ENCODE results near the gene C2orf72.
"Not testable (repeated sequence)": the region's sequence is repeated elsewhere in the genome, so short reads cannot be mapped to it uniquely, and the experiment has no call there.

C2orf72 gene

DNA sequence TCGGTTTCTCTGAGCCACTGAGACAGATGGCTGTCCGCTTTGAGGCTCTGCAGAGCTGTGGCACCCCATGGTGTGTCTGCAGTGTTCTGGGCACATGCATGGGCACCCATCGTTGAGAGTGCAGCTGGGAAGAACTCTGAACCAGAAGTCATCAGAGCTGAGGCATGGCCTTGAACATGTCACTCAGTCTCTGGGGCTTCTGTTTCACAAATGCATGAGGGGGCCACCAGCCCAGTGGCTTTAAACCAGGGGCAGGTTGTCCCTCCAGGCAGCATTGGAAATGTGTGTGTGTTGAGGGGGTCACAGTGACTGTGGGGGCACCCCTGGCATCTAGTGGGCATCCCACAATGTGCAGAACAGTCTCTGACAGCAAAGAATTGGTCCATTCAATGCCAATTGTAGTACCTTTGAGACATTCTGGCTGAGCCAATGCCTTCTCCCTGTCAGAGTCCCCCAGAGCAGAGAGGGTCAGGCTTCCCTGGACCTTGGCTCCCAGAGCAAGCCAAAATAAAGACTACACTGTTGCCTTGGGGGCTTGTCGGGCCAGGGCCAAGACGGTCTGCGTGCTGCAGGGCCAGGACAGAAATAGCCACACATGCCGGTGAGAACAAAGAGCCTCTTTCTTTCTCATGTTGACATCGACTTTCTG, 10.1 kb downstream of the C2orf72 start:
- no peak for FAIRE-seq

GRCh38 chr2:231047923-231048915, 10.9 kb downstream of the C2orf72 start:
- no peak for FAIRE-seq

- FAIRE-seq = no peak
These were observed 12.1 kb downstream of the C2orf72 start for GRCh38 chr2:231049286-231050017.

DNA sequence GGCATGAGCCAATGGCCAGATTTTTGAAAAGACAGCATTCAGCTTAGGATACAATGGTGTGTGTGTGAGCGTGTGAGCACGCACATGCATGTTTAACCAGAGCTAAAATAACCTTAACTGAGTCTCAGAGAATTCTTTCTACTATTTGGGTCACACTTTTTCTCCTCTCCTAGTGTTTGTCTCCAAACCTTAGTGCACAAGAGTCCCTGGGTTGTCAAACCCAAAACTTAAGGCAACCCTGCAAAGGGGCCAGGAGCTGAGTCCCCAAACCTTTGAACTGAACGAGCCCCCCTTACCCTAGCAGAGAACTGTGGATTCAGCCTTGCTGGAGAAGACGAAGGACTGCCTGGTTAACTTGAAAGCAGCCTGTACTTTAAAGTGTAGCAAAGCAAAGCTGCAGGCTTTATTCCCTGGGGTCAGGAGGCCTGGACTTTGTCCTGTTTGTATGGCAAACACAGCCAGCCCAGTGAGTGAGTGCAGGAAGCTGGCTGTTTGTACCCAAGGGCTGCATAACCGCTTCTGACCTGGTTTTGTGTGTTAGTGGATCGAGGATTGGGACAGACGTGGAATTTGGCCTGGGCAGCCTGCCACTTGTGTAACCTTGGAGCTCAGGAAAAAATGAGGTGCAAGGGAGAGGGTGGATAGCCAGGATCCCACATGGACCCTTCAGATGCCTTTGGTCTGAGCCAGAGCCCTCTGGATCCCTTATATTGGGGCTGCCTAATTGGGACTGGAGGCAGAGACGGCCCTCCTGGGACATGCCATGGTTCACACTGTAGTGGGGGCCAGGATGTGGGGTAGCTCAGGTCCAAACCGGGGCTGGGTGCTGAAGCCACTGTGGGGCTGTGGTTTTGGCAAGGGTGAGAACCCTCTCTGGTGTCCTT, 12.9 kb downstream of the C2orf72 start:
- no peak for FAIRE-seq

GRCh38 chr2:231051116-231051515, 13.8 kb downstream of the C2orf72 start:
- no peak for FAIRE-seq

DNA sequence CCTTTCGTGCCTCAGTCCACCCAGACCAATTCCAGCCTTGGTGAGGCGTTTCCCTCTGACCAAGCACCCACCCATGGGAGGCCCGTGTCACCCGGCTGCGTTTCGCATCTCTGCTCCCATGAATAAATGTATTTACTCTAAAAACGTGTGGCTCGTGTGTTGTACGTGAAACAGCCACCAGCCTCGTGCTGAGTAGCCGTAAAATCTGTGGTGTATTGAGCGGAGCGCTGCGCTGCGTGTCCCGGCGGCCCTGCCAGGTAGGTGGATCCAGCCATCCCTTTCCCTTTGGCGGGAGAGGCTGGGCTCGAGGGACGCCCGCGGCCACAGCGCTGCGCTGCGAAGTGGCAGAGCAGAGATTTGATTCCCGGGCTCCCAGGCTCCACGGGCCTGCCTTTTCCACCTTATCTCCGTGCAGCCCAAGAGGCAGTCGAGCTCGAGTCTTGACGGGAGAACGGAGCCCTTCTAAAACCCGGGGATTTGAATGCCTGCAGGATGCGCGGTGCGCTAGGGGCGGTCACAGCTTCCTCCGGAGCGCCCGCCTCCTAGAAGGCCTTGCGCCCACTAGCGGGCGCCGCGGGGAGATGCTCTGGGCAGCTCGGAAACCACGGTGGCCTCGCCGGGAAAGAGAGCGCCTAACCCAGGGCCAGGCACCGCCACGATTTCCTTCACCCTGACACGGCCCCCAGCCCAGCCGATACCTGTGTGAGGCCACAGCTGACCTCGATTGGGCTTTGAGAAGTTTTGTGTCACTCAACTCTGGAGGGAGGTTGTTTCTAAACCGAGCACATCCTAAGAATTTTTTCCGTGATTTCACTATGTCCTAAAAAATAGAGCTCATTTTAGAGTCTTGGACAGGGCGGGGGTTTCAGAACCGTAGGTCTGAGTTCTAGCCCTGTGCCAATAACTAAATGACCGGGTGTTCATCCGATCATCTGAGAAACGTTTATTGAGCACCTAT, 15.4 kb downstream of the C2orf72 start:
- peak; percentile 21 for FAIRE-seq

- no peak for FAIRE-seq
These were observed 16.5 kb downstream of the C2orf72 start for GRCh38 chr2:231053846-231054245.

DNA sequence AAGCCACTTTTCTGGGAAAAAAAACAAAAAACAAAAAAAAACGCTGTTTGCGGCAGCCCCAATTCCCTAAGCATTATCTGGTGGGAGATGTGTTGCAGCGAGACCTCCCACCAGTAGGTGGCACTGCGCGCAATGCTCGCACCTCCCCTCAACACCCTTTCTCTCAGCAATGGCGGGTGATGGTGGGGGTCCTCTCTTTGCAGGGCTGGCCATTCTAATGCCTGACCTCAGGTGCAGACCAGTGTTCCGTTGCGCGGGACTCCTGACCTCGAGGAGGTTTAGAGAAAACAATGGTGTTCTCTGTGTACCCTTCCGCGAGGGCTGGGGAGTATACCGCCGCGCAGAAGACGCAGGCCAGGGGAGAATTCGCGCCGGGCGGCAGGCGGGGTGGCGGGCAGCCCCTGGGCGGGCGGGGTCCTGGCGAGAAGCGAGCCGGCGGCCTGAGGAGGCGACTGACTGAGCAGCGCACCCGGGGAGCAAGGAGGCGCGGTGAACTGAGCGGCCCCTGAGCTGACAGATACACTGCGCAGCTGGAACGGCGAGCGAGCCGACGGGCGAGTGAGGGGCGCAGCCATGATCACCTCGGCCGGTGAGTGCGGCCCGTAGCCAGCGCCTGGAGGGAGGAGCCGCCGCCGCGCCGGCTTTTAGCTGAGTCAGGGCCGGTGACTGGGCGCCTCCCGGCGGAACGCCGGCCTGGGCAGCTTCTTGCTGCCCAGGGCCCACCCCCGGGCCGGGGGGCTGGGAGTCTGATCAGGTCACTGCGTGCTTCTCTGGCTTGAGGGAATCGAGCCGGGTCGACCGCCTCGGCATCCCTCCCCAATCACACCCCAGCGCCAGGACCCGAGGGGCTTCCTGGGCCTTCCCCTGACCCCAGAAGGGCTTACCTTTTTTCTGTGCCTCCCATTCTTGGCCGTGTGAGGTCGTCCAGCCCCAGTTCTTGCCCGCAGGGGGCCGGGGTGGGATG, 19.4 kb downstream of the C2orf72 start, which contains the start of gene PSMD1:
TSS of gene PSMD1 (plus strand) at position 415 of the 964 bp plus-strand sequence. CDS start at position 574, 159 bp downstream.
- peak; percentile 96 for FAIRE-seq

DNA sequence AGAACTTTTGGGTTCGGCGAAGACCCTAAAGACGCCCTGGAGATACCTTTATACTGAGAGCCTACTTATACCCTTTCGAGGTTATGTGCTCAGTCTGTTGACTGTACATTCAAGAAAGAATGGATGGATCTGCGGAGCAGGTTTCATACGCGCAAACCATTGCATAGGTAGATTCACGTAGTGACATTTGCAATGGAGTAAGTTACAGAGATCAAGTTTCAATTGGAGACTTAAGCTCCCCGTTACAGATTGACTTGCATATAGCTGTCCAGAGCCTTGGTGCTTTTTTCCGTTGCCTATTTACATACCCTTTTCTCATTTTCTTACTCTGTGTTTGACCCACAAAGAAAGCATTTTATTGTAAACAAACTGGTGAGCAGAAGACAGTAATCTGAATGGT, 20.3 kb downstream of the C2orf72 start:
- no peak for FAIRE-seq

DNA sequence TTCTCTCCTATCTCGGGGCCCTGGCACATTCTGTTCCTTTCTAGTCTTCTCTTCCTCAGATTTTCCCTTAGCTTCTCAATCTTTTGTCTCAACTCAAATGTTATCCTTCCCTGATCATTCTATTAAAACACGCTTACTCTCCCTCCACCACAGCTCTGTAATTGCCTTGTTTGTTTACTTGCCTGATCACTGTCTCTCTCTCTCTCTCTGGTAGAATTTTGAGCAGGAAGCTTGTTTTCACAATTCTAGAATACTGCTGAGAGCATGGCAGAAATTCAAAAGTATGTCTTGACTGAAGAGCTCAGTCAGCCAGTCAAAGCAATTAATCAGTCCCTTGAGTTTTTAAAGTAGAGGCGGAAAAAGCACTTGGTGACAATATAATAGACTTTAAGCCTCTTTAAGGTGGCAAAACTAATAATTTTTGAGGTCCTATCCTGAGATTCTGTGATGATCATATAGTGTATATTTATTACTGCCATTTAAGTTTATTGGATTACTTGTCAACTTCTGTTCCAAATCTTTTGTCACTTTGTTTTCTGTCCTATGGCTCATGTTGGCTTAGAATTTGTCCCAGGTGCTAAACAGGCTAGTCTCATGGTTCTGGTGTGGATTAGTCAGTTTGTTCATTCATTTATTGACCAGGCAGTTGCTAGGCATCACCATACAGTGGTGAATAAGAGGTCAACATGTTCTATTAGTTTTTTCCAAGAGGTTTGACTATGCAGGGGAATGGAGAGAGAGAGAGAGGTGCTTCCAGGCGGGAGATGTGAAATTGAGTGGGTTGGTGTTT, 21.6 kb downstream of the C2orf72 start:
- FAIRE-seq = no peak

GRCh38 chr2:231059756-231060155, 22.4 kb downstream of the C2orf72 start:
- no peak for FAIRE-seq

DNA sequence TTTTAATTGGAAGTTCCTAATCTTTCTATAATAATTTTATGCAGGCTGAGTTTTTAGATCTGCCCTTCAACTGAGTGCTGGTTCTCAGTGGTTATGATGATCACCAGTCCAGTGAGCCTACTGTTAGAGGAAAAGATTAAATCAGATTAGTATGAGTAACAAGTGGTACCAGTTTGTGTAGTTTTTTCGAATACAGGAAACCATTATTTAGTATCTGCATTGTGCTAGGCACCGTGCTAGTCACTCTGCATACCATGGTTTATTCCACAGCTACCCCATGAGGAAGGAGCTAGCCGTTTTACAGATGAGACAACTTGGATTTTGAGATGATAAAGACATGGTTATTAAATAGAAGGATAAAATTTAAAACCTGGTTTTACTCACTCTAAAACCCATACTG, 25.5 kb downstream of the C2orf72 start:
- no peak for FAIRE-seq

DNA sequence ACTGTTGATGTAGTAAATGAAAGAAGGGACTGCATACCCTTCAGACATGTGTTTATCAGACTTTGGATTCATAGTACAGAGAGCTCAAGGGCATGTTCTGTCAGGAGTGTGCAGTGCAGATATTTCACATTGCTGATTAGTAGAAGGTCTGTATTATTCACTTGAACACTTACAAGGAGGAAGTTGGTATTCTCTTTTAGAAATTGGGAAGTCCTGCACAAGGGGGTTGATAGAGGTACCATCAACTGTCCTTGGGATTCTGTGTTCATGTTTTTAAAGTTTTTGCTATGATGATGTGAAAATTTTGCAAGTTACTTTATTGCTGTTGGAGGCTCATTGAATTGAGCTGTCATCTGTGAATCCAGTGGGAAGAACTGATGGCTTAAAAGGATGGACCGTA, 26.0 kb downstream of the C2orf72 start:
- no peak for FAIRE-seq

DNA sequence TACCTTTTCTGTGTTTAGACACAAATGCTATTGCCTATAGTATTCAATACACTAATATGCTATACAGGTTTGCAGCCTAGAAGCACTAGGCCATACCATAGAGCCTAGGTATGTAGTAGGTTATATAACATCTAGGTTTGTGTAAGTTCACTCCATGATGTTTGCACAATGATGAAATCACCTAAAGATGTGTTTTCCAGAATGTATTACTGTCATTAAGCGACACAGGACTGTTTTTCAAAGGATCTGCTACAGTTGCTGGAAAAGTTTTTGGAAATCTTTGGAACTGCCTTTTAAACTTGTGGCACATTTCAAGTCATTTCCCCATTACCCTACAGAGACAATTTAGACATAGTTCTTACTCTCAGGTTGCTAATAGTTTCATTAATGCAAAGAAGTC, 28.6 kb downstream of the C2orf72 start:
- FAIRE-seq = no peak

DNA sequence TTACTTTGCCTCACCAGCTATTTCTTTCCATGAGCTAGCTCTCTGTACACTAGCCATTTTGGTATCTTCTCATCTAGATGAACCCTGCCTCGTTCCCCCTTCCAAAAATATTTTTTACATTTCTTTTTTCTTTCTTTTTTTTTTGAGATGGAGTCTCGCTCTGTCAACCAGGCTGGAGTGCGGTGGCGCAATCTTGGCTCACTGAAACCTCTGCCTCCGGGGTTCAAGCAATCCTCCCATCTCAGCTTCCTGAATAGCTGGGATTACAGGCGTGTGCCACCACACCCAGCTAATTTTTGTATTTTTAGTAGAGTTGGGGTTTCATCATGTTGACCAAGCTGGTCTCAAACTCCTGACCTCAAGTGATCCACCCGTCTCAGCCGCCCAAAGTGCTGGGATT, 30.2 kb downstream of the C2orf72 start:
- FAIRE-seq = not testable (repeated sequence)

GRCh38 chr2:231068525-231069222, 31.4 kb downstream of the C2orf72 start:
- no peak for FAIRE-seq

DNA sequence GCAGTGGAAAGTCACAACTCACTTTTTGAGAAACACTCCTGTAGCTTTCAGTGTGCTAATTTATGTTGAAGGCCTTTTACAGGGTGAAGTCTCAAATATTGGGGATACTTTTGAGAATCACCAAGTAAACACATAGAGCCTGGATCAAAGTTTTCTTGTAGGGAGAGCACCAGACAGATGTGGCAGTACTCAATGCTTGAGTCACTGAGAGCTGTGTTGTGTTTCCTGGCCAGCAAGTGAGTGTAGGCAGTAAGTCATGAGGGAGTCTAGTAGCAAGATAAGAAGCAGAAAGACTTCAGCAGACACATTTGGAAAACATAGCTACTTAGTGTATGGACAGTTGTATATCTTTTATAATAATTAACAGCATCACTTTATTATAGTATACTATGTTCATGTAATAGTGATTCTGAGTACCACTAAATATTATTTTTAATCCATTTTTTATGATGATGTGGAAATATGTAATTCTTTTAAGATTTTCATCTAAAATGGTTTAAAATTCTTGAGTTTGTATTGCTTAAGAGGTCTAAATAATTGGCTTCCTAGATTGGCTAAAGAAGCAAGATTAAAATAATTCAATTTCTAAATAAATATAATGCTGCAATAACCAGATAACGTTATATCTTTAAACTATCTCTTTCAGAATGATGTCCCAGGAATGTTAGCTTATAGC, 32.2 kb downstream of the C2orf72 start:
- FAIRE-seq = peak; percentile 57

DNA sequence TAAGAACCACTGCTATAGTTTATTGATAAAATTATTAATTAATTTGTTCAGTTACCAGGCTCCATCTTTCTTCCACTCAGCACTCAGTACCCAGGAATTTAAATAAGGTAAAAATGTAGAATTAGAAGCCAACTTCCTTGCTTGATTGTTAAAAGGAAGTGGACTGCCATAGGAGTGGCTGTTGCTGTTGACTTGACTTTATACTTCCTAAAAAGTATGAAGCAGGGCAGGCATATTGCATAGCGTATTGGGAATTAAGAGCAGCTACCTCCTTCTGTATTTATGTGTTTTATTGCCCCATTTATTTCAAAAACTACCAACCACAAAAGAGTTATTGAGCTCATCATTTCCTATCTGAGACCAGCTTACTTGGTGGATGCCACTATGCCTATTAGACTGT, 47.2 kb downstream of the C2orf72 start:
- no peak for FAIRE-seq
